CD4-positive, alpha-beta memory T cell (primary cell): ENCODE measurements around the gene GRPR. TPM values are rescaled to one million over a fixed set of nuclear protein-coding genes. Genes with fewer than 3 reads are reported as not detected.

Experiments
- CTCF ChIA-PET: fragments of 350-600 bp; sonication (Branson Sonifier 250); formaldehyde crosslinking; loops from one replicate; lab custom pipeline; 2021; ENCODE audit warnings: inconsistent platforms; ENCODE audit not compliant: partially characterized antibody; lab: Charles Lee
- POLR2A ChIA-PET: fragments of 350-600 bp; sonication (Branson Sonifier 250); formaldehyde crosslinking; loops from one replicate; lab custom pipeline; 2021; ENCODE audit not compliant: partially characterized antibody; lab: Charles Lee
- DNase-seq, 5 donors: peaks; one replicate each; pipeline versions ENCODE4 v3.0.0 to v3.0.0-alpha.2; 2020 to 2022; ENCODE audit warnings: mixed read lengths in 1 of 5
- H3K27ac ChIP-seq: one replicate; pipeline ENCODE4 v1.7.0; 2013; ENCODE audit warnings: low read depth, low read length
- H3K27me3 ChIP-seq: 2 replicates; pipeline ENCODE4 v1.7.0; 2013; ENCODE audit warnings: mild to moderate bottlenecking, low read length, moderate library complexity; ENCODE audit not compliant: insufficient read depth
- H3K36me3 ChIP-seq: 2 replicates; pipeline ENCODE4 v1.7.0; 2013; ENCODE audit warnings: mild to moderate bottlenecking, low read length, moderate library complexity; ENCODE audit not compliant: insufficient read depth
- H3K4me1 ChIP-seq: 2 replicates; pipeline ENCODE4 v1.7.0; 2013; ENCODE audit warnings: mild to moderate bottlenecking, low read length, moderate library complexity; ENCODE audit not compliant: insufficient read depth
- H3K4me3 ChIP-seq, 2 donors: one replicate each; pipeline ENCODE4 v1.7.0; 2013; ENCODE audit warnings: low read length in 2 of 2, mild to moderate bottlenecking in 1 of 2
- H3K9me3 ChIP-seq, 2 donors: one replicate each; pipeline ENCODE4 v1.7.0; 2013; ENCODE audit warnings: low read length in 2 of 2, control low read depth in 1 of 2; ENCODE audit not compliant: control insufficient read depth in 1 of 2
- H3K27ac Mint-ChIP-seq, 7 donors: one replicate each; pipeline ENCODE4 v1.8.0; 2020 to 2021; ENCODE audit warnings: mixed read lengths in 7 of 7, mild to moderate bottlenecking in 6 of 7, inconsistent platforms in 3 of 7, moderate library complexity in 3 of 7
- H3K27me3 Mint-ChIP-seq, 2 donors: one replicate each; pipeline ENCODE4 v1.8.0; 2020 to 2021; ENCODE audit warnings: mixed read lengths in 2 of 2
- H3K36me3 Mint-ChIP-seq, 2 donors: one replicate each; pipeline ENCODE4 v1.8.0; 2020 to 2021; ENCODE audit warnings: mixed read lengths in 2 of 2, inconsistent platforms in 1 of 2, mild to moderate bottlenecking in 1 of 2
- H3K4me1 Mint-ChIP-seq, 4 donors: one replicate each; pipeline ENCODE4 v1.8.0; 2020 to 2021; ENCODE audit warnings: mixed read lengths in 4 of 4, mild to moderate bottlenecking in 1 of 4
- H3K4me3 Mint-ChIP-seq, 8 donors: one replicate each; pipeline ENCODE4 v1.8.0; 2020 to 2021; ENCODE audit warnings: mixed read lengths in 8 of 8, mild to moderate bottlenecking in 7 of 8, moderate library complexity in 6 of 8, inconsistent platforms in 3 of 8
- H3K9me3 Mint-ChIP-seq, 8 donors: one replicate each; pipeline ENCODE4 v1.8.0; 2020 to 2021; ENCODE audit warnings: mixed read lengths in 8 of 8, mild to moderate bottlenecking in 5 of 8, inconsistent platforms in 3 of 8, moderate library complexity in 1 of 8
- intact Hi-C: fragments of 100-400 bp; cut with micrococcal nuclease; formaldehyde crosslinking; loops from one replicate; pipeline ENCODE4 v1.15.1; 2023
- polyA plus RNA-seq, 2 donors: library from polyadenylated mRNA; unstranded; fragments of 300-500 nt; fragmentation: Illumina TruSeq; gene quantifications; one replicate each; pipeline ENCODE4 v1.2.3, GENCODE V29; 2021
- total RNA-seq, 2 experiments: library from RNA; stranded (reverse); gene quantifications; one replicate each; pipeline ENCODE4 v1.2.3, GENCODE V29; 2021

Gene GRPR
- total and polyA plus RNA-seq, 4 experiments from 2014 or later: 0.23 to 0.33 (median 0.24) TPM; not detected in 1

GRCh38 chrX:16191605-16192004, 68.2 kb downstream of the GRPR start:
- Mint-ChIP-seq H3K36me3 (no peaks in the 10 kb centered on the region), H3K27ac (no peak overlapping the region), H3K9me3 (no peaks in the 10 kb centered on the region), H3K4me1 (no peaks in the 10 kb centered on the region), H3K27me3 (peaks cover 0 to 2% of the 10 kb centered on the region in 2 donors), H3K4me3 (no peak overlapping the region)
- ChIA-PET CTCF (no interaction called here), POLR2A (no interaction called here)
- Histone ChIP-seq H3K9me3 (no peaks in the 10 kb centered on the region), H3K4me3 (no peak overlapping the region), H3K27ac (no peak overlapping the region), H3K27me3 (no peaks in the 10 kb centered on the region), H3K36me3 (no peaks in the 10 kb centered on the region), H3K4me1 (no peaks in the 10 kb centered on the region)
- intact Hi-C loops: no loop called here
- DNase-seq: no peak

- H3K27ac Mint-ChIP-seq: no peak overlapping the region
- intact Hi-C loops: no loop called here
- no peak for DNase-seq
- Histone ChIP-seq H3K36me3 (no peaks in the 10 kb centered on the region), H3K27ac (no peak overlapping the region), H3K4me1 (no peaks in the 10 kb centered on the region), H3K9me3 (no peaks in the 10 kb centered on the region), H3K27me3 (no peaks in the 10 kb centered on the region), H3K4me3 (no peak overlapping the region)
- H3K9me3 Mint-ChIP-seq: peaks cover 0 to 2% (median 0%) of the 10 kb centered on the region in 8 donors
- POLR2A ChIA-PET: no interaction called here
- no peaks in the 10 kb centered on the region for H3K36me3 Mint-ChIP-seq
- H3K4me3 Mint-ChIP-seq: no peak overlapping the region
- H3K4me1 Mint-ChIP-seq: no peaks in the 10 kb centered on the region
- peaks cover 6 to 7% of the 10 kb centered on the region in 2 donors for H3K27me3 Mint-ChIP-seq
- CTCF ChIA-PET: no interaction called here
Measured at GRCh38 chrX:16196829-16197228, 73.5 kb downstream of the GRPR start.

- no peak overlapping the region for H3K4me3 Mint-ChIP-seq
- H3K36me3 Mint-ChIP-seq: no peaks in the 10 kb centered on the region
- DNase-seq: no peak
- ChIA-PET CTCF (no interaction called here), POLR2A (no interaction called here)
- H3K4me1 Mint-ChIP-seq: no peaks in the 10 kb centered on the region
- H3K9me3 Mint-ChIP-seq: peaks cover 0 to 2% (median 0%) of the 10 kb centered on the region in 8 donors
- Histone ChIP-seq H3K27ac (no peak overlapping the region), H3K36me3 (no peaks in the 10 kb centered on the region), H3K4me1 (no peaks in the 10 kb centered on the region), H3K27me3 (no peaks in the 10 kb centered on the region), H3K9me3 (no peaks in the 10 kb centered on the region), H3K4me3 (no peak overlapping the region)
- peaks cover 5 to 7% of the 10 kb centered on the region in 2 donors for H3K27me3 Mint-ChIP-seq
- H3K27ac Mint-ChIP-seq: no peak overlapping the region
- intact Hi-C loops: no loop called here
Measured at GRCh38 chrX:16199343-16199742, 76.0 kb downstream of the GRPR start.

GRCh38 chrX:16202943-16203342, 79.6 kb downstream of the GRPR start:
- no peaks in the 10 kb centered on the region for H3K36me3 ChIP-seq
- H3K9me3 Mint-ChIP-seq: peaks cover 0 to 2% (median 0%) of the 10 kb centered on the region in 8 donors
- intact Hi-C loops: no loop called here

More at GRCh38 chrX:16202943-16203342, 79.6 kb downstream of the GRPR start:
- H3K4me3 Mint-ChIP-seq: no peak overlapping the region
- H3K36me3 Mint-ChIP-seq: no peaks in the 10 kb centered on the region
- POLR2A ChIA-PET: no interaction called here
- no peak overlapping the region for H3K27ac Mint-ChIP-seq
- H3K4me1 Mint-ChIP-seq: no peaks in the 10 kb centered on the region
- Histone ChIP-seq H3K4me1 (no peaks in the 10 kb centered on the region), H3K9me3 (no peaks in the 10 kb centered on the region), H3K4me3 (no peak overlapping the region), H3K27ac (no peak overlapping the region), H3K27me3 (no peaks in the 10 kb centered on the region)
- no peak for DNase-seq
- peaks cover 3 to 5% of the 10 kb centered on the region in 2 donors for H3K27me3 Mint-ChIP-seq
- CTCF ChIA-PET: no interaction called here

Other genes starting within 250 kb of the GRPR start
- not detected for gene MAGEB17, start 43.9 kb downstream of the GRPR start, total RNA-seq
- gene MAGEB17, start 43.9 kb downstream of the GRPR start, polyA plus RNA-seq: not detected